ENCODE measurements around the gene GALNT15.

GALNT15 gene

GRCh38 chr3:16214366-16214765 lies 39.9 kb downstream of the GALNT15 start:
- H2AFZ ChIP-seq (ENCODE audit: insufficient read depth, low read length, poor library complexity): no peak overlapping the region
- no peak overlapping the region for H3K14ac ChIP-seq (ENCODE audit: low read length)
- H2BK12ac ChIP-seq (ENCODE audit: low read length): no peak overlapping the region
- H3K18ac ChIP-seq (ENCODE audit: low read length): no peak overlapping the region
- no peak for DNase-seq
- H3K27me3 ChIP-seq (ENCODE audit: insufficient read depth, low read length): no peaks in the 10 kb centered on the region
- H3K4me1 ChIP-seq (ENCODE audit: control insufficient read depth in 1 of 2, insufficient read depth in 2 of 2, low read length in 2 of 2): no peaks in the 10 kb centered on the region
- no CpG with 5 or more reads among the region's 4 CpGs for WGBS (ENCODE audit: extremely low coverage, insufficient coverage, insufficient read length)
- no peak overlapping the region for H3K23ac ChIP-seq (ENCODE audit: low read length)
- H2BK5ac ChIP-seq (ENCODE audit: low read depth, low read length, poor library complexity): no peak overlapping the region
- no peak overlapping the region for H2BK120ac ChIP-seq (ENCODE audit: insufficient read depth, low read length, poor library complexity)
- H4K8ac ChIP-seq (ENCODE audit: low read depth, low read length): no peak overlapping the region
- no peak overlapping the region for H3K4me2 ChIP-seq (ENCODE audit: low read length)
- no peaks in the 10 kb centered on the region for H3K79me2 ChIP-seq (ENCODE audit: control insufficient read depth, insufficient read depth, low read length, poor library complexity)
- H3K36me3 ChIP-seq (ENCODE audit: control insufficient read depth in 1 of 2, insufficient read depth in 2 of 2, low read length in 2 of 2): no peaks in the 10 kb centered on the region
- no peak overlapping the region for H3K4me3 ChIP-seq (ENCODE audit: low read depth, low read length)
- H3K79me1 ChIP-seq (ENCODE audit: low read length): no peaks in the 10 kb centered on the region
- H3K4ac ChIP-seq (ENCODE audit: low read depth, low read length): no peak overlapping the region
- no peak overlapping the region for H4K12ac ChIP-seq (ENCODE audit: low read depth, low read length)
- H3K9ac ChIP-seq (ENCODE audit: low read length): no peak overlapping the region
- H2AK5ac ChIP-seq (ENCODE audit: low read length): no peak overlapping the region
- no peak overlapping the region for H3K27ac ChIP-seq (ENCODE audit: low read depth, low read length)
- H3K9me3 ChIP-seq (ENCODE audit: insufficient read depth, low read depth, low read length): no peaks in the 10 kb centered on the region
- H4K91ac ChIP-seq (ENCODE audit: low read depth, low read length): no peak overlapping the region

DNA sequence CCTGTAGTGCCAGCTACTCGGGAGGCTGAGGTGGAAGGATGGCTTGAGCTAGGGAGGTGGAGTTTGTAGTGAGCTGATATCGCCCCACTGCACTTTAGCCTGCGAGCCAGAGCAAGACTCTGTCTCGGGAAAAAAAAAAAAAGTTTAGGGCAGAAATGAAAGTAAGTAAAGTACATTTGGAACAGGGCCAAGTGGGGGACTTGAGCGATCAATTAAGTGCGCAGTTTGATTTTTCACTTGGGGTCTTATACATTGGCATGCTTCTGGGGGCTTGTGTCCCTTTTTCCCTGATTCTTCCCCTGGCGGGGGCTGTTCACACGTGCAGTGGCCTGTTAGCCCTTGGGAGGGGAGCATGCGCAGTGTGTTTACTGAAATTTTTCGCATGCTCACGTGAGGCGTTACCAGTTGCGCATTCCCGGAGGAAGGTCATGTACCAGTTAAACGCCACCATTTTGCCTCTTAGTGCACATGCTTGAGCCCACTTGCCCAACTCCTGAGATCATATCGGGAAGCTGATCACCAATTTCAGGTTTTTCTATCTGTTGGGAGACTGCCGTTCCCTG lies 42.0 kb downstream of the GALNT15 start:
- no peak overlapping the region for H2BK5ac ChIP-seq (ENCODE audit: low read depth, low read length, poor library complexity)
- no peaks in the 10 kb centered on the region for H3K4me1 ChIP-seq (ENCODE audit: control insufficient read depth in 1 of 2, insufficient read depth in 2 of 2, low read length in 2 of 2)
- H3K27me3 ChIP-seq (ENCODE audit: insufficient read depth, low read length): no peaks in the 10 kb centered on the region
- H3K14ac ChIP-seq (ENCODE audit: low read length): no peak overlapping the region
- H3K23ac ChIP-seq (ENCODE audit: low read length): no peak overlapping the region
- H4K8ac ChIP-seq (ENCODE audit: low read depth, low read length): no peak overlapping the region
- H2BK12ac ChIP-seq (ENCODE audit: low read length): no peak overlapping the region
- H3K79me2 ChIP-seq (ENCODE audit: control insufficient read depth, insufficient read depth, low read length, poor library complexity): no peaks in the 10 kb centered on the region
- no peak overlapping the region for H2BK120ac ChIP-seq (ENCODE audit: insufficient read depth, low read length, poor library complexity)
- H2AFZ ChIP-seq (ENCODE audit: insufficient read depth, low read length, poor library complexity): no peak overlapping the region
- no peak overlapping the region for H2AK5ac ChIP-seq (ENCODE audit: low read length)
- no peak overlapping the region for H3K4me3 ChIP-seq (ENCODE audit: low read depth, low read length)
- no peaks in the 10 kb centered on the region for H3K79me1 ChIP-seq (ENCODE audit: low read length)
- peak; percentile 41 to 86 for DNase-seq
- no peak overlapping the region for H3K27ac ChIP-seq (ENCODE audit: low read depth, low read length)
- H3K9me3 ChIP-seq (ENCODE audit: insufficient read depth, low read depth, low read length): no peaks in the 10 kb centered on the region
- H3K18ac ChIP-seq (ENCODE audit: low read length): no peak overlapping the region
- no peak overlapping the region for H3K4me2 ChIP-seq (ENCODE audit: low read length)
- H3K36me3 ChIP-seq (ENCODE audit: control insufficient read depth in 1 of 2, insufficient read depth in 2 of 2, low read length in 2 of 2): no peaks in the 10 kb centered on the region
- no CpG with 5 or more reads among the region's 17 CpGs for WGBS (ENCODE audit: extremely low coverage, insufficient coverage, insufficient read length)
- H3K9ac ChIP-seq (ENCODE audit: low read length): no peak overlapping the region
- no peak overlapping the region for H4K91ac ChIP-seq (ENCODE audit: low read depth, low read length)
- no peak overlapping the region for H4K12ac ChIP-seq (ENCODE audit: low read depth, low read length)
- H3K4ac ChIP-seq (ENCODE audit: low read depth, low read length): no peak overlapping the region

GRCh38 chr3:16219777-16220176 lies 45.3 kb downstream of the GALNT15 start:
- H2BK120ac ChIP-seq (ENCODE audit: insufficient read depth, low read length, poor library complexity): no peak overlapping the region
- no peak overlapping the region for H4K91ac ChIP-seq (ENCODE audit: low read depth, low read length)
- no peaks in the 10 kb centered on the region for H3K27me3 ChIP-seq (ENCODE audit: insufficient read depth, low read length)
- no peak overlapping the region for H4K12ac ChIP-seq (ENCODE audit: low read depth, low read length)
- no peak overlapping the region for H3K4me2 ChIP-seq (ENCODE audit: low read length)
- H3K36me3 ChIP-seq (ENCODE audit: control insufficient read depth in 1 of 2, insufficient read depth in 2 of 2, low read length in 2 of 2): no peaks in the 10 kb centered on the region
- WGBS (ENCODE audit: extremely low coverage, insufficient coverage, insufficient read length): no CpG with 5 or more reads among the region's 3 CpGs
- H3K23ac ChIP-seq (ENCODE audit: low read length): no peak overlapping the region
- H2BK12ac ChIP-seq (ENCODE audit: low read length): no peak overlapping the region
- DNase-seq: no peak
- H2BK5ac ChIP-seq (ENCODE audit: low read depth, low read length, poor library complexity): no peak overlapping the region
- no peaks in the 10 kb centered on the region for H3K79me2 ChIP-seq (ENCODE audit: control insufficient read depth, insufficient read depth, low read length, poor library complexity)
- H4K8ac ChIP-seq (ENCODE audit: low read depth, low read length): no peak overlapping the region
- no peak overlapping the region for H3K14ac ChIP-seq (ENCODE audit: low read length)
- H3K4ac ChIP-seq (ENCODE audit: low read depth, low read length): no peak overlapping the region
- no peak overlapping the region for H2AK5ac ChIP-seq (ENCODE audit: low read length)
- H3K18ac ChIP-seq (ENCODE audit: low read length): no peak overlapping the region
- no peaks in the 10 kb centered on the region for H3K79me1 ChIP-seq (ENCODE audit: low read length)
- no peak overlapping the region for H3K27ac ChIP-seq (ENCODE audit: low read depth, low read length)
- H3K9ac ChIP-seq (ENCODE audit: low read length): no peak overlapping the region
- H2AFZ ChIP-seq (ENCODE audit: insufficient read depth, low read length, poor library complexity): no peak overlapping the region
- no peaks in the 10 kb centered on the region for H3K9me3 ChIP-seq (ENCODE audit: insufficient read depth, low read depth, low read length)
- H3K4me1 ChIP-seq (ENCODE audit: control insufficient read depth in 1 of 2, insufficient read depth in 2 of 2, low read length in 2 of 2): no peaks in the 10 kb centered on the region
- no peak overlapping the region for H3K4me3 ChIP-seq (ENCODE audit: low read depth, low read length)

- DNase-seq: no peak
- H3K4ac ChIP-seq (ENCODE audit: low read depth, low read length): no peak overlapping the region
Observed at GRCh38 chr3:16221990-16222389, 47.5 kb downstream of the GALNT15 start.

More at GRCh38 chr3:16221990-16222389, 47.5 kb downstream of the GALNT15 start:
- H3K79me2 ChIP-seq (ENCODE audit: control insufficient read depth, insufficient read depth, low read length, poor library complexity): no peaks in the 10 kb centered on the region
- no peak overlapping the region for H3K18ac ChIP-seq (ENCODE audit: low read length)
- no peak overlapping the region for H3K27ac ChIP-seq (ENCODE audit: low read depth, low read length)
- H3K36me3 ChIP-seq (ENCODE audit: control insufficient read depth in 1 of 2, insufficient read depth in 2 of 2, low read length in 2 of 2): no peaks in the 10 kb centered on the region
- no peak overlapping the region for H3K23ac ChIP-seq (ENCODE audit: low read length)
- H3K9ac ChIP-seq (ENCODE audit: low read length): no peak overlapping the region
- H3K4me1 ChIP-seq (ENCODE audit: control insufficient read depth in 1 of 2, insufficient read depth in 2 of 2, low read length in 2 of 2): no peaks in the 10 kb centered on the region
- no peak overlapping the region for H4K91ac ChIP-seq (ENCODE audit: low read depth, low read length)
- no peak overlapping the region for H2BK120ac ChIP-seq (ENCODE audit: insufficient read depth, low read length, poor library complexity)
- no peak overlapping the region for H2AK5ac ChIP-seq (ENCODE audit: low read length)
- H3K4me3 ChIP-seq (ENCODE audit: low read depth, low read length): no peak overlapping the region
- no peak overlapping the region for H2BK12ac ChIP-seq (ENCODE audit: low read length)
- no CpG with 5 or more reads among the region's 3 CpGs for WGBS (ENCODE audit: extremely low coverage, insufficient coverage, insufficient read length)
- no peaks in the 10 kb centered on the region for H3K9me3 ChIP-seq (ENCODE audit: insufficient read depth, low read depth, low read length)
- no peak overlapping the region for H3K4me2 ChIP-seq (ENCODE audit: low read length)
- H4K12ac ChIP-seq (ENCODE audit: low read depth, low read length): no peak overlapping the region
- no peak overlapping the region for H2AFZ ChIP-seq (ENCODE audit: insufficient read depth, low read length, poor library complexity)
- H2BK5ac ChIP-seq (ENCODE audit: low read depth, low read length, poor library complexity): no peak overlapping the region
- H3K14ac ChIP-seq (ENCODE audit: low read length): no peak overlapping the region
- H3K27me3 ChIP-seq (ENCODE audit: insufficient read depth, low read length): no peaks in the 10 kb centered on the region
- no peak overlapping the region for H4K8ac ChIP-seq (ENCODE audit: low read depth, low read length)
- no peaks in the 10 kb centered on the region for H3K79me1 ChIP-seq (ENCODE audit: low read length)

All from trophoblast cell (in vitro differentiated cells and primary cell).